GM18909 (cell line): ENCODE results near the gene TTC33.
"Not testable (repeated sequence)": the region's sequence is repeated elsewhere in the genome, so short reads cannot be mapped to it uniquely, and the experiment has no call there.

Source experiments
- ATAC-seq: cut with Tn5 transposase; IDR thresholded peaks from one replicate; pipeline ENCODE4 v1.9.1; 2021; ENCODE audit warnings: mild to moderate bottlenecking; ENCODE audit not compliant: unreplicated experiment, poor library complexity

TTC33 gene

GRCh38 chr5:40578501-40579451 is 177.0 kb downstream of the TTC33 start:
- ATAC-seq, result peak; percentile 96

DNA sequence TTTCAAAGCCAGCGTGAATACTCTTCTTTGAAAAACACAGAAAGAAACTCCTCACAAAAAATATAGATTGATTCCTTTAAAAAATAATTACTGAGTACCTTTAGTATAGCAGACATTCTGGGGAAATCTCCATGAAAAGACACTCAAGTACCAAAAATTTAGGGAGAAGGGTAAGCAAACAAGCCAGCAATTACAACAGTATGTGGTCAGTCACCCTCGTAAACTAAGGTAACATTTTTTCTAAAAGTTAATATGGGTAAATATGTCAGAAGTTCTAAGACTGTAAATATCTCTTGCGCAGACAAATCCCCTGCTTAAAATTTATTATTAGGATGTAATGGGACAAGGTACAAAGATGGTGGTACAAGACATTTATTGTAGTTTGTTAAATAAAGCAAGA is 178.0 kb downstream of the TTC33 start:
- no peak for ATAC-seq

GRCh38 chr5:40575921-40576320 is 179.8 kb downstream of the TTC33 start:
- no peak for ATAC-seq

DNA sequence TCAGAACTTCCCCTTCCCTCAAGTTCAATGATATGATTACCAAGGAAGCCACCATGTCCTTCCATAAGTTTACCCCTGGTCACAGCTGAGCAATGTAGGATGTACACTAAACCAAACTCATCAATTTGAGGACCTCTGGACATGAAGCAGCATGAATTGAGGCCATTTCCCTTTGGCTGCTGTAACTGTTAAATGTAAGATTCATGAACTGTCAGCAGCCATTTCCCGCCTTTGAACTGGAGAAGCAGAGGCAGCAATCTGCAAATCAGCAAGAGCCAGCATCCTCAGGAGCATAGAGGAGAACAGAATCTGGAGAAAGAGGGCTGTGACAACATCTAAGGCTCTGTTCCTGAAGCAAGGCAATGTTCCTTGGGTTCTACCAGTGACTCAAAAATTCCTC is 180.3 kb downstream of the TTC33 start:
- no peak for ATAC-seq

GRCh38 chr5:40572937-40573336 is 182.8 kb downstream of the TTC33 start:
- ATAC-seq, result no peak

GRCh38 chr5:40572391-40572790 is 183.4 kb downstream of the TTC33 start:
- no peak for ATAC-seq

GRCh38 chr5:40571729-40572128 is 184.0 kb downstream of the TTC33 start:
- ATAC-seq, result no peak

- peak; percentile 89 for ATAC-seq
Observed at GRCh38 chr5:40570408-40571129, 185.2 kb downstream of the TTC33 start.

GRCh38 chr5:40569546-40570270 is 186.1 kb downstream of the TTC33 start:
- no peak for ATAC-seq

GRCh38 chr5:40568548-40568947 is 187.2 kb downstream of the TTC33 start:
- no peak for ATAC-seq

GRCh38 chr5:40563173-40563572 is 192.6 kb downstream of the TTC33 start:
- not testable (repeated sequence) for ATAC-seq

DNA sequence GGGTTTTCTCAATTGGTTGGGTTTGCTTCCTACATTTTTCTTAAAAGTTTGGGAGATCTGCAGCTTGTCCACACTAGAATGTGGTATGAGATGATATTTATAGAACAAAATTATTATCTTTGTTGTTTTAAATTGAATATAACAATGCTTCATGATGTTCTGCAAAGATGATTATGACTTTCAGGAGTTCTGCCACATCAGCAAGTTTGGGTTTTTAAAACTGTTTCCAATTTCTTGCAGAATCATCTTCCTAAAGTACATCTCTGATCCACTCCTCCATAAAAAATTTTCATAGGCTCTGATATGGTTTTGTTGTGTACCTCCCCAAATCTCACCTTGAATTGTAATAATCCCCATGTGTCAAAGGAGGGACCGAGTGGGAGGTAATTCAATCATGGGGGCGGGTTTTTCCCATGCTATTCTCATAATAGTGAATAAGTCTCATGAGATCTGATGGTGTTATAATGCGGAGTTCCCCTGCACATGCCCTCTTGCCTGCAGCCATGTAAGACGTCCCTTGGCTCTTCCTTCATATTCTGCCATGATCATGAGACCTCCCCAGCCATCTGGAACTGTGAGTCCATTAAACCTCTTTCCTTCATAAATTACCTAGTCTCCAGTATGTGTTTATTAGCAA is 195.2 kb downstream of the TTC33 start:
- ATAC-seq, result no peak

- ATAC-seq, result no peak
Observed at GRCh38 chr5:40559306-40559705, 196.5 kb downstream of the TTC33 start.

DNA sequence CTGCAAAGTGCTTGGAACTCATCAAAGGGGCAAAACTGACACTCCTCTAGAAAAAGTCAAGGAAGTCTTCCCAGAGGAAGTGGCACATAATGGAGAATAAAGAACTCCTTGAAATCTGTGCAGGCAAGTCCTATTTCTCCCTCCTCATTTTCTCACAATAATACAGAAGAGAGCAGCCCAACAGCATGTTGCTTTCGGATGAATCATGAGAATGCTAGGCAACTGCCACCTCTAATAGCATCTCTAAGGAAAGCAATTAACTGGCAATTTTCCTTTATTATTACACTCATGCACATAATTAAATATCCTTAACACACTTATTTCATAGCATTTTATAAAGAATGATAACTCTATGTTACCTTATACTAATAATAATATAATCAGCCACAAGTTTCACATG is 198.3 kb downstream of the TTC33 start:
- no peak for ATAC-seq

DNA sequence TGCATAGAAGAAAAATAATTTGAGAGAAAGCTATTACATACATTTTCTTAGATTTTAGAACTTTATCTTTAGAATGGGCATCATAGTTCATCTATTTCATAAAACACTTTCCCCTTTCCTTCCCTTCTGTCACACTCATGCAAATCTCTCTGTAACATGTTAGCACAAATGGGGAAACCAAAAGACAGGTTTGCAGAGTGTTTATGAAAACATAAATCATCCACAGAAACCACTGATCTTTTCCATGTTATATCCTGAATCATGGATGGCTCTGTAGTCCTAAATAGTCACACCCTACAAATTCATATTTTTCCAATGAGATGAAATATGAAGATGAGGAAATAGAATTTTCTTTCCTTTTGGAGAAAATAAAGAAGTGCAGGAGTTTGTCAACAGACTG is 198.9 kb downstream of the TTC33 start:
- no peak for ATAC-seq

DNA sequence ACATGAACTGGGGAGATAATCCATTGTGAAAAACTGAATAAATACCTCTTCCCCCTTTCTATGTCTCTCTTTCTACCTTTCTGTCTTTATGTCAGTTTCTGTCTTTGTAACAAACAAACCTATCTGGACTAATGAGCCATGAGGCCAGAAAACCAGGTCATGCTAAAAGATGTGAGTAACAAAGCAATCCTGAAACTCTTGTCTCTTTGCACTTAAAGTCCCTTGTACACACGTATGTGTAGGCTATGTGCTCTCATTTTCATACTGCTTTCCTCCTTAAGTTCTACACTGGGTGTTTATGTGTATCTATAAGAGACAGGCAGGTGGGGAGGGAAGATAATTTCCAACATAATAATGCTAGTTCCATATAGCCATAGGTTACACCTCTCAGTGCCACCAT is 199.9 kb downstream of the TTC33 start:
- no peak for ATAC-seq

DNA sequence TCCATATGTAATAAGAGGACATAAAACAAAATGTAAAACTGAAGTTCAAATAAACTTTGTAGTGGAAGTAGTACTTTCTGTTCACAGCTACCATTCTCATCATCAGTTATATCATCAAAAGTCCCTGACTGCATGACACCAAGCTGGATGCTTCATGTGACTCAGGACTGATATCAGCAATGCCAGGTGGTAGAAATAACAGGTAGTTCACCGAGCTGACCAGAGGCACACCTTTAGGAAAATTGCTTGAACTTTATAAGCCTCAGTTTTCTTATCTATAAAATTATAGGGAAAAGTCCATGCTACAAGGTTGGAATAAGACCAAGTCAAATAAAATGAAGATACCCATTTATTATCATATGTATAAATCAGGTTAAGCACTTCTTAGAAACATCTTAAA is 200.9 kb downstream of the TTC33 start:
- ATAC-seq, result no peak

DNA sequence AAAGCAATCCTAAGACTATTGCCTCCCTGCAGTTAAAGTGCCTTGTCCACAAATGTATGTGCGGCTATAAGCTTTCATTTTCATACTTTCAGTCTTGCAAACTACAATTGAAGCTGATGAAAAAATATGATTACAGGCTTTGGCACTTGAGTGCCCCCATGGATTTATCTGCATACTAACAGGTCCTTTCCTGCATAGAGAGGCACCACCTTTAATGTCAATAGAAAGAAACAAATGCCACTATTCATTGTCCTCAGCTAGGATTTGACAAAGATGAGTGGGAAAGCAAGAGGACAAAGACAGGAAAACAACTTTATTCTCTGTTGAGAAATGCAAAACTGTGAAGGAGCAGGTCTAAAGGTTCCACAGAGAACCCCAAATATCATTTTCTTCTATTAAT is 201.7 kb downstream of the TTC33 start:
- no peak for ATAC-seq

DNA sequence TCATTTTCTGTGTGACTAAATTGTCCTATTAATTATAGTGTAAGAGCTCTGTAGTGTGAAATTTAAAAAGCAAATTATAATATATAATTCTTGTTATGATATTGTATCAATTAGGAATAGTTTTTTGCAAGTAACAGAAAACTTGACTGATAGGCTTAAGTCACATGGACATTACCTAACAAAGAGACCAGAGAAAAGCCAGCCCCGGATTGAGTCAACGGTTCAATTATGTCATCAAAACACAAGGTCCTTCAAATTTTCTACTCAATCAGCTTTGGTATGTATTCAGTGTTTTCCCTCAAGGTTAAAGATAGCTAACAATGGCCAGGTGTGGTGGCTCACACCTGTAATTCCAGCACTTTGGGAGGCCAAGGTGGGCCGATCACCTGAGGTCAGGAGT is 202.8 kb downstream of the TTC33 start:
- no peak for ATAC-seq
